GM20431 (cell line): ENCODE results near the gene CGB1.
"Not testable (repeated sequence)": the region's sequence is repeated elsewhere in the genome, so short reads cannot be mapped to it uniquely, and the experiment has no call there.

Experiments used
- in situ Hi-C: fragments of 300-500 bp; cut with MseI, MboI; formaldehyde crosslinking; loops from one replicate; pipeline ENCODE4 v1.15.0; 2020; ENCODE audit warnings: low sequenced_read_pairs; ENCODE audit not compliant: unreplicated experiment

CGB1 gene

DNA sequence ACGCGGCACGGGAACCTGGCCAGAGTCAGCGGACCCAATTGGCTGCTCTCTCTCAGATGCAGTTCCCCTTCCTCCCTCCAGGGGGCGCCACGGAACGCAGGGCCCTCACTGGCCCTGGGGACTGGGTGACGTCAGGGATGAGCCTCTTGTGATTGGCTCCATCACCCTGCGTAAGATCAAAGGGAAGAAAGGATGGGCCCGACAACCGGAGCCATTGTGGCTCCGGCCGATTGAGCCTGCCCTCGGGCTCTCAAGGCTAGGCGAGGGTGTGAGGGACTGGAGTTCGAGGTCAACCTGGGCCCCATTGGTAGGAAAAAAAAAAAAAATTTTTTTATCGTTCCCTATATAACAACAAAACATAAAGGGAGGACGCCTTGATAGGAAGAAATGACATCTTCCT, at the start of gene CGB1:
TSS of gene CGB1 (minus strand) at position 81 of the 400 bp plus-strand sequence. CDS start 184 bp downstream, outside the sequence.
- in situ Hi-C loops = not testable (repeated sequence)

DNA sequence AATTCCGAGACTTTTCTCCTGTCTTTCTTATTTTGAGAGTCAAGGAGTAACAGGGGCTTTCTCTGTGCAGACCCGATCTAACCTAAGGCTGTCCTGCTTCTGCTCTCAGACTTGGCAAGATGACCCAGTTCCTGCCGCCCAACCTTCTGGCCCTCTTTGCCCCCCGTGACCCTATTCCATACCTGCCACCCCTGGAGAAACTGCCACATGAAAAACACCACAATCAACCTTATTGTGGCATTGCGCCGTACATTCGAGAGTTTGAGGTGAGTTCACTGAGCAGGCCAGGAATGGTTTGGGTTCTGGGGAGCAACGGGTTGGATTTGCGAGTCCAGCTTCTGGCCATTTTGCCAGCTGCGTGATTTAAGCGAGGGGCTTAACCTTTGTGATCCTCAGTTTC, 49.6 kb upstream of the CGB1 start:
- in situ Hi-C loops = no loop called here

DNA sequence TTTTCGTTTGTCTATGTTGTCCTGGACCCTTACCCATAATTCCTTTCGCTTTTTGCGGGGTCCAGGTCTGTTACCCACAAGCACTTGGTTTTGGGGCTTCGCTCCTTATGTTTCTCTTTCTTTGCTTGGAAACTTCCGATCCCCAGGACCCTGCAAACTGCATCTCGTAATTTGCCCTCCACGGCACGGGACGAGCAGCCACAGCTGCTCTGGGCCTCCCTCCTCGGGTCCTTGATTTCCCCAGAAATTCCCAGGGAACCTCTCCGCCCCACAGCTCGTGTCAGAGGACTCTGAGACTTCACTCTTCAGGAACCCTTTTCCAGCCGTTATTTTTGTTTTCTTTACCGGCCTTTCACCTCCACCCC, 49.2 kb upstream of the CGB1 start:
- in situ Hi-C loops = no loop called here

DNA sequence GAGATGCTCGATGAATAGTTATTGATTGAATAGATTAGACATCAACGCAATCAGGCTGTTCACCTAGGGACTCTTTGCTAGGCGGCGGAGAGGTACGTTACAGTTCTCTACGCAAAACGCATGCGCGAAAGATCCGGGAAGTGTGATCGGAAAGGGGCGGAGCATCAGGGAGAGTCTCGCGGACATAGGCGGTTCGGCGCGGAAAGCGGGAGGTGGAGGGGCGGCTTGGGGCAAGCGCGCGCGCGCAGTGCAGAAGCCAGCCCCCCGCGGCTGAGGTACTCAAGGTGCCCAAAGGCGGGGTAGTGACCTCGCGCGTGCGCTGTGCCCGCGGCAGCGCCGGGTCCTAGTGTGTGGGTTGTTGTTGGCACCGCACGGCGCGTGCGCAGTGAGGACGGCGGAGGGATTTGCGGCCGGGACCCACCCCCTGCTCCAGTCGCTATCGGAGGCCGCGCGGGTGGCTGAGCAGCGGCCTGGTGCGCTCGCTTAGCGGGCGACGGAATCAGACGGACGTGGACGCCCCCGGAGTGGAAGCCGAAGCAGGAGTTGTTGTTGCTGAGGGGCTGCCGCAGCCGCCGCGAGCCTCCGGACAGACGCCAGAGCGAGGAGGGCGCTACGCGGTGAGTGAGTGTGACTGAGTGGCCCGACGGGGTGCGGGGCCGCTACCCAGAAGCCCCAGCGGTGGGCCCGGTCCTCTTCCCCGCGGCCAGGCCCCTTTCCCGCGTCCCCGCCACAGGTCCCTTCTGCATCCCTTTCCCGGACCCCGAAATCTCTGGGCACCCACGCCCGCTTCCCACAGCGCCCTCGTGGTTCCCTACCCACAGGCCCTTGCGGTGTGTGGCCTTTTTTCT, 48.5 kb upstream of the CGB1 start, which contains the start of gene SNRNP70:
TSS of gene SNRNP70 (plus strand) at position 432 of the 848 bp plus-strand sequence. CDS start 964 bp downstream, outside the sequence.
- in situ Hi-C loops = no loop called here

DNA sequence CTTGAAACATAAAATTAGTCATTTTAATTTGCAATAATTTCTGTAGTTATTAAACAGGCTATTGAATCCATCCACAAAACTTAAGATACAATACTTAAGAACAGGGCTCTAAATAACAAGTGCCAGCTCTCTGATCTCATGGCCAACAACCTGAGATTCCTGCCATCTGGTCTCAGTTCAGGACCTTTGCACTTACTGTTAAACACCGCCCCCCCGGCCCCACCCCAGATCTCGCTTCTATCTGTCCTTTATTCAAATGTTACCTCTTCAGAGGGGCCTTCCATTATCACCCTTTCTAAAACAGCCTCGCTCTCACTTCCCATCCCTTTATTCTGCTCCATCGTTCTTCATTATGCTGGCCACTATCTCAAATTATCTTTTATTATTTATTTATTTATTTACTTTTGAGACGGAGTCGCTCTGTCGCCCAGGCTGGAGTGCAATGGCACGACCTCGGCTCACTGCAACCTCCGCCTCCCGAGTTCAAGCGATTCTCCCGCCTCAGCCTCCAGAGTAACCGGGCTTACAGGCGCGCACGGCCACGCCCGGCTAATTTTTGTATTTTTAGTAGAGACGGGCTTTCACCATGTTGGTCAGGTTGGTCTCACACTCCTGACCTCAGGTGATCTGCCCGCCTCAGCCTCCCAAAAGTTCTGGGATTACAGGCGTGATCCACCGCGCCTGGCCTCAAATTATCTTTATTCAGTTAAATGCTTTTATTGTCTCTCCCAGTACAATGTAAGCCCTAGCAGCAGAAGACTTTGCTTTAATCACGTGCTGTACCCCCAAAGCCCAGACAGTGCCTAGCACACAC, 47.7 kb upstream of the CGB1 start:
- in situ Hi-C loops = no loop called here

DNA sequence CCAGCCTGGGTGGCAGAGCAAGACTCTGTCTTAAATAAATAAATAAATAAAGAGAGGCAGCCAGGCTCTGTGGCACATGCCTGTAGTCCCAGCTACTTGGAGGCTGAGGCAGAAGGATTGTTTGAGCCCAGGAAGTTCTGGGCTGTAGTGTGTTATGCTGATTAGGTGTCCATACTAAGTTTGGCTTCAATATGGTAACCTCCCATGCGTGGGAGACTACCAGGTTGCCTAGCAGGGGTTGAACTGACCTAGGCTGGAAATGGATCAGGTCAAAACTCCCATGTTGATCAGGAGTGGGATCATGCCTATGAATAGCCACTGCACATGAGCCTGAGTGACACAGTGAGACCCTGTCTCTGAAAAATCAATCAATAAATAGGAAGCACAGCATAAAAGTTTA, 44.6 kb upstream of the CGB1 start:
- in situ Hi-C loops = no loop called here

DNA sequence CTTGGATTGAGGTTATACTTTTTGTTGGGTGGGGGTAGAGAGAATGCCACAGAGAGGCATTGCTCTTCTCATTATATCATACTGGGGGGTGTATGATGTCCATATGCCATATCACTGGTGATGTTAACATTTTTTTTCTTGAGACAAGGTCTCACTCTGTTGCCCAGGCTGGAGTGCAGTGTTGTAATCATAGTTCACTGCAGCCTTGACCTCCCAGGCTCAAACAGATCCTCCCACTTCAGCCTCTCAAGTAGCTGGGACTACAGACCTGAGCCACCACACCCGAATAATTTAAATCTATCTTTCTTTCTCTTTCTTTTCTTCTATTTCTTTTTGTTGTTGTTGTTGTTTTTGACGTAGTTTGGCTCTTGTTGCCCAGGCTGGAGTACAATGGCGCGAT, 43.7 kb upstream of the CGB1 start:
- in situ Hi-C loops = no loop called here

DNA sequence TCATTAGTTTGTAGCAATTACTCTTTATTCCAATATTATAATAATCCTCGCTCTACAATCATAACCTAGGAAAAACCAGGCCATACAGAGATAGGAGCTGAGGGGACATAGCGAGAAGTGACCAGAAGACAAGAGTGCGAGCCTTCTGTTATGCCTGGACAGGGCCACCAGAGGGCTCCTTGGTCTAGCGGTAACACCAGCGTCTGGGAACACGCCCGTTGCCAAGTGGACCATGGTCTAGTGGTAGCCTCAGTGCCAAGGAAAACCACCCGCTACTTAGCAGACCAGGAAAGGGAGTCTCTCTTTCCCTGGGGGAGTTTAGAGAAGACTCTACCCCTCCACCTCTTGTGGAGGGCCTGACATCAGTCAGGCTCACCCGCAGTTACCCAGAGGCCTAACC, 38.2 kb upstream of the CGB1 start:
- in situ Hi-C loops = not testable (repeated sequence)

DNA sequence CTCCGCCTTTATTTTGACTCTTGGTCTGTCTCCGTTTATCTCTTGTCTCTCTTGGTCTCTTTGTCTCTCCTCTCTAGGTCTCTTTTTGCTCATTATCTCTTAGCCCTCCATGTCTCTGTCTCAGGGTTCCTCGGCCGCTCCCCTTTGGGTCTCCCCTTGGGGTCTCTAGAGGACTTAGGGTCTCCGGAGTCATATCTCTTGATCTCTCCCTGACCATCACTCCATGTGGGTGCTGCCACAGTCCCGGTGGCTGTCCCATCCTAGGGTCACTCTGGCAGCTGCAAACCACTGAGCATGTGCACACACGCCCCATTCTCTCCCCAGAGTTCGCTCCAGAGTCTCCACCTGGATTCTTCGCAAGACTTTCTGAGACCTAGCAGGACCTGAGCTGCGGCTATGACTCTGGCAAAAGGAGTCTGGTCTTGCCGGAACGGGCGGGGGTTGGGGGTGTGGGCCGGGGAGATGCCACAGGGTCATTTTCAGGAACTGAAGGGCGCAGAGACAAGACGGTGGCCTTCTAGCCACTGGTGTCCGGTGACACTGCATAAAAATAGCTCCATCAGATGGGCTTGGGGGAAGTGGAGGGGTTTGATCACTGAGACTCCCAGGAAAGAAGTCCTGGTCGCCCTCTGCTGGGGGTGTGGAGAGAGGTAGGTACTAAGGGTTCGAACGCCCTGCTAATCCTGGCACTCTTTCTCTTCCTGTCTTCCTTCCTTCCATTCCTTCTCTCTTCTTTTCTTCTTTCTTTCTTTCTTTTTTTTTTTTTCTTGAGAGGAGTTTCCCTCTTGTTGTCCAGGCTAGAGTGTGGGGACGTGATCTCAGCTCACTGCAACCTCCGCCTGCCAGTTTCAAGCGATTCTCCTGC, 37.1 kb upstream of the CGB1 start:
- in situ Hi-C loops = no loop called here

DNA sequence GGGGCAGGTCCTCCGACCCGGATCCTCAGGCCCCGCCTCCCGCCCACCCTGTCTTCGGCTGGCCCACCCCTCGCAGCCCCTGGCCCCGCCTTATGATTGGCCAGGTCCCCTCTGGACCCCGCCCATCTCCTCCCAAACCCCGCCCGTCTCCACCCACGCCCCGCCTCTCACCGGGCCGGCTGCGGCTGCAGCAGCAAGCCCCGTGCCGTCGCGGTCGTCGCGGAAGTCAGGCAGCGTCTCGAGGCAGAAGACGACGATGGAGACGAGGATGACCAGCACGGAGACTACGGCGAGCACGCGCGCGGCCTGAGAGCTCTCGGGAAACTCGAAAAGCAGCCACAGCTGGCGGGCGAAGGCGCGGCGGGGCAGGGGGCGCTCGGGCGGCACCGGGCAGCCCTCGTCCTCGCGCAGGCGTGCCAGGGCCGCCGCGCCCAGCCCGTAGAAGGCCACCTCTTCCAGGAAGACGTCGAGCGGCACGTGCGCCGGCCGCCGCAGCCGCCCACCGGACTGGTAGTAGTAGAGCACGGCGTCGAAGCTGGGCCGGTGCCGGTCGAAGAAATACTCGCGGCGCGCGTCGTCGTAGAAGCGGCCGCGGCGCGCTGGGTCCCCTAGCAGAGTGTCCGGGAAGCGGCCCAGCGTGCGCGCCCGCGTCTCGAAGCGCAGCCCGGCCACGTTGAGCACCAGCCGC, 35.3 kb upstream of the CGB1 start:
- in situ Hi-C loops = no loop called here

DNA sequence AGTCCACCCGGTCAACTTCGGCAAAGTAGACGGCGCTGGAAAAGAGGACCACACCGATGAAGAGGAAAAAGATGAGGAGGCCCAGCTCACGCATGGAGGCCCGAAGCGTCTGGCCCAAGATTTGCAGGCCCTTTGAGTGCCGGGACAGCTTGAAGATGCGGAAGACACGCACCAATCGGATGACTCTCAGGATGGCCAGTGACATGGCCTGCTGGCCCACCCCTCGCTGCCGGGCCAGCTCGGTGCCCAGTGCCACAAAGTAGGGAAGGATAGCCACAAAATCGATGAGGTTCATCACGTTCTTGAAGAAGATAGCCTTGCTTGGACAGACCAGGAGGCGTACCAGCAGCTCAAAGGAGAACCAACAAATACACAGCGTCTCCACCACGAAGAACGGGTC, 33.7 kb upstream of the CGB1 start:
- in situ Hi-C loops = no loop called here

DNA sequence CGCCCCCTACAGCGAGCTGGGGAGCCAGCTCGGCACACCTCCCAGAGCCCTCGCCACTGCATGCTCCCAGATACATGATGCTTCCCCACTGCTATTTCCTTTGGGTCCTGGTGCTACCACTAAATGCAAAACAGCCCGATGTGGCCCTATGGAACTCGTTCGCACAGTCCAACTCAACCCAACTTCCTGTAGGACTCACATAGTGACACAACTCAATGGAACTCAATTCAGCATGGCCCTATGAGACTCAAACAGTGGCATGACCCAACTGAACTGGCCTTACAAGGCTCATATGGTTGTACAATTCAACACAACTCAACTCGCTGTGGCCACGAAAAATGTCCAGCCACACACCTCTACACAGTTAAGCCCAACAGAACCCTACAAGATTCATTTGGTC, 32.3 kb upstream of the CGB1 start:
- in situ Hi-C loops = no loop called here

DNA sequence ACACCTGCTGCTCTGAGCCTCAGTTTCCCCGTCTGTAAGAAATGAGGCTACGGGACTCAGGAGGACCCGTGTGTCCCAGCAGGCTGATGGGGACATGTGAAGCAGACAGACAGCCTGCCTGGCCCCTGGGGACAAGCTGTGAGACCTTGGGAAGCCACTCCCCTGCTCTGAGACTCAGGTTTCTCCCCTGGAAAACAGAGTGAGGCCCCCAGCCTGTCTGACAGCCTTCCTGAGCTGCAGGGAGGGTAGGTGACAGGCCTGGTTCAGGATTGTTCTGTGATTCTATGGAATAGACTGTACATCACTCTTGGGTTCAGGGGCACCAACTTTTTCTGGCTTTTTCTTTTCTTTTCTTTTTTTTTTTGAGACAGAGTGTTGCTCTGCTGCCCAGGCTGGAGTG, 30.9 kb upstream of the CGB1 start:
- in situ Hi-C loops = no loop called here

DNA sequence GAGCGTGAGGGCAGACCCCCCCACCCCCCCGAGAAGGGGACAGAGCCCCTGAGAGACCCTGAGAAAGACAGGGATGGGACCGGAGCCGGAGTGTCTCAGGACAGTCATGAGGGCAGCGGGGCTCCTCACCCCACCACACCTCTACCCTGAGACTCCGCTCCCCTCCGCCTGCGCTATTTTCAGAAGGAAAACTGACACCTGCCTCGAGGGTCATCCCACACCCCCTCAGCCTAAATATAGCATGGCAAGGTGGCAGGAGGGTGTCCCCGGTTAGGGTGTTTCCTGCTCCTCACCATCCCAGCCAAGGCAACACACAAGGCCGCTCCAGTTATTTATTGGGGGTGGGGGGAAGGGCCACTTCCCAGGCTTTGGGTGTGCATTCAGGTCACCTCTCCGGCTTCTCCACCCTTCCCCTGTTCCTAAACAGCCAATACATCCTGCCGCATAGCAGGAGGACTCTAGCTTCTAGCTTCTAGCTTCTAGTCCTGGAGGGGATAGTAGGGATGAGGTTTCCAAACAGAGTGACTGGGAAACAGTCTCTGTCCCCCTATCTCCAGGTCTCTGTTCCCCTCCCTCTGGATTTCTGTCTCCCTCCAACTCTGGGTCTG, 29.3 kb upstream of the CGB1 start:
- in situ Hi-C loops = no loop called here

DNA sequence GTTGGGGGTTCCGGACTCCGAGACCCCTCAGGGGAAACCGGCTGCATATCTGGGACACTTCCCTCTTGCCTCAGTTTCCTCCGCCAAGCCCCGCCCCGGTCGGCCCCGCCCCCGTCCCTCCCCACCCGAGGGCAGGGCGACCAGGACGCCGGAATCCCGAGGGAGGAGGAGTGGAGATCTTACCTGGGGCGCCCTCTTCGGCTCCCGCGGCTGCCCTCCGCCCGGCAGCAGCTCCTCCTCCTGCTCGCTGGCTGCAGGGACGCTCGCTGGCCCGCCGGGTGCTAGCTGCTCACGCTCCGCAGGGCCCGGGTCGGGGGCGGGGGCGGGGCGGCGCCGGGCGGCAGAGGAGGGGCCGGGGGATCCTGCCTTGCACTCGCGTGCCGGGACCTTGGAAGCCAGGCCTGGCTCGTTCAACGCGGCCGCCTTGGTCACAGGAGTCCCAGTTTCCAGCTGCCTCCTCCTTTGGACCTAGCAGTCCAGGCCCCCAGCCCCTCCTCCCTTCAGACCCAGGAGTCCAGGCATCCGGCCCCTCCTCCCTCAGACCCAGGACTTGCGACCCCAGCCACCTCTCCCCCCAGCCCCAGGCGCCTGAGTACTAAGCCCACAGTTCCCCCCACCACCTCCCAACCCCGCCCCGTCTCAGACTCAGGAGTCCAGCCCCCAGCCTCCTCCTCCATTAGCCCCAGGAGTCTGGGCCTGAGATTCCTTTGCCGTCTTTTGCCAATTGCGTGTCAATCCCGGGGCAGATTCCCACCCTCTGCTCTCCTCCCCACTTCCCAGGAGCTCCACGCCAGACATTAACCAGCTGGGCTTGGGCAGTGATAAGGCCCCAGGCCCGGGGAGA, 28.3 kb upstream of the CGB1 start, which contains the start of gene NTF4:
TSS of gene NTF4 (minus strand) at position 51 of the 844 bp plus-strand sequence. CDS start 2,821 bp downstream, outside the sequence.
- in situ Hi-C loops = no loop called here

DNA sequence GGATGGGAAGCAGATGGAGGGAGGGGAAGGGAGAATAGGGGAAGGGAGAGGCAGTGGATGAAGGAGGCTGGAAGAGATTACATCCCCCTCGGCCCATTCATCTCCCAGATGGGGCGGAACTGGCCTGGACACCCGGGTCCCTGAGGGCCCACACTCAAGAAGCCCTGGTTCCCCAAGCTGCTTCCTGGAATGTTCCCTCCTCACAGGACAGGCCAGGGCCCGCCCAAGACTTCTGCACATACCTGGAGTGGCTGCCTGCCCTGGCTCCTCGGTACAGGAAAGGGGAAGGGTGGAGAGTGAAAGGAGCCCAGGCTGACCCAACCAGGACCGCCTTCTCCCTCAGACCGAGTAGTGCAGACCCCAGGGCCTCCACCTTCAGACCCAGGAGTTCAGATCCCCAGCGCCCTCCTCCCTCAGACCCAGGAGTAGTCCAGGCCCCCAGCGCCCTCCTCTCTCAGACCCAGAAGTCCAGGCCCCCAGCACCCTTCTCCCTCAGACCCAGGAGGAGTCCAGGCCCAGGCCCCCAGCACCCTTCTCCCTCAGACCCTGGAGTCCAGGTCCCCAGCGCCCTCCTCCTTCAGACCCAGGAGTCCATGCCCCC, 27.4 kb upstream of the CGB1 start:
- in situ Hi-C loops = no loop called here

DNA sequence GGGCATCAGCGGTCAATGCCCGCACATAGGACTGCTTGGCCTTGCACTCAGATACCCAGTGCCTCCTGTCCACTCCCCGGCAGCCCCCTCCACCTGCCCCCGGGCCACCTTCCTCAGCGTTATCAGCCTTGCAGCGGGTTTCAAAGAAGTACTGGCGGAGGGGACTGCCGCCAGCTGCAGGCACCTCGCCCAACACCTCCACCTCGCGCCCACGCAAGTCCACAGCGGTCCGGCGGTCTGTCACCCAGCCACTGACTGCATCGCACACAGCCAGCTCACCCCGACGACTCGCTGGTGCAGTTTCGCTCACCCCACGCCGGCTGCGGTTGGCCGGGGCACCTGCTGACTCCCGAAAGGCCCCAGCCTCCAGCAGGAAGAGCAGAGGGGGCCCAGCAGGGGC, 24.8 kb upstream of the CGB1 start:
- in situ Hi-C loops = no loop called here

DNA sequence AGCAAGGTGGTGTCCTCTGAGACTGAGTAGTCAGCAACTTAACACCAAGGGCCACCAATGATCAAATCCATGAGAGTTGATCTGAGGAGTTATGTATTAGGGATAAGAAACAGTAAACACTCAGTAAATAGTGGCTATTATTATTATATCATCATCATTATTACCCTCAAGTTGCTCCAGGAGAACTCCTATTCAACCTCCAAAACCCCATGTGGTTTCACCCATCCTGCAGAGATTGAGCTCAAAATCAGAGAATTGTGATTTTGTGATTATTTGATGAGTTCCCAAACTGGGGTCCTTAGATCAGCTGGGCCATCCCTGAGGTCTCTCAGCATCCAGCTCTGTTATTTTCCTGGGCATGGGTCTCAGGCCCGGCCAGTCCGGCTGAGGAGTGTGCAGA, 24.3 kb upstream of the CGB1 start:
- in situ Hi-C loops = no loop called here
